Erythroblast (primary cell): Measurements from ENCODE around the gene EIF3I.

Experiments used
- GATA1 ChIP-seq: IDR thresholded peaks from 2 replicates; pipeline ENCODE4 v1.6.1; 2011; ENCODE audit warnings: low read depth, mild to moderate bottlenecking, control low read depth, low read length, moderate library complexity
- POLR2A ChIP-seq: IDR thresholded peaks from 2 replicates; pipeline ENCODE4 v1.6.1; 2011; ENCODE audit warnings: mild to moderate bottlenecking, low read length

DNA sequence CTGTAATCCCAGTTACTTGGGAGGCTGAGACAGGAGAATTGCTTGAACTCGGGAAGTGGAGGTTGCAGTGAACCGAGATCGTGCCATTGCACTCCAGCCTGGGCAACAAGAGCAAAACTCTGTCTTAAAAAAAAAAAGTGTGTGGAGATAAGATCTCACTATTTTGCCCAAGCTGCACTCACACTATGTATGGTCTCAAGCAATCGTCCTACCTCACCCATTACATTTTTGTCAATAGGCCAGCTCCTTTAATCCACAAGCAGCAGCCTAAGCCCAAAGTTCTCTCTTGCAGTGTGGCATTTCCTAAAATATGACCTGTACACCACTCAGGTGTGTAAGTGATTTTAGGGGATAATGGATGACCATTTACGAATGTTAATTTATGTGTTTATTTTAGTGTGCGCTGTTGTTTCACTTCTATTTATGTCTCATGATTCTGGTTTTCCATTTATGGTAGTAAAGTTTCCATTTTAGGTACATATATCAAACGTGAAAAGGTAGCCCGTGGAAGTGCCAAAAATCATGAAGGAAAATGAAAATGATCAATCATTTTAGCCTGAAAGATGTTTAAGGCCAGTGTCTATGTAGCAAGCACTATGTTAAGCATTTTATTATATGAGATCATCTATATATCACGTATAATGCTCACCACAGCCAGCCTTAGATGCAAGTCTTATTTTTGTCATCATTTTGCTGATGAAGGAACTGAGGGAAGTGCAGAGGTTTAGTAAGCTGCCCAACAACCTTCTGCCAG lies 34.4 kb downstream of the EIF3I start:
- TF ChIP-seq POLR2A: no peak
- TF ChIP-seq GATA1: no peak
